Body of pancreas (tissue), 4 donors: ENCODE data around the gene KDM4B.

ENCODE experiments used
- CTCF ChIP-seq, 7 experiments: fragments of 450-650 bp in 4 of 7; fragments of 200-600 bp in 3 of 7; sonication (generic) in 3 of 7; IDR thresholded peaks; one replicate each; pipeline ENCODE4 v1.5.1; 2016 to 2019; ENCODE audit warnings: antibody characterized with exemption in 7 of 7
- POLR2A ChIP-seq, 3 donors: fragments of 450-650 bp; IDR thresholded peaks; one replicate each; pipeline ENCODE4 v1.6.1; 2016; ENCODE audit warnings: antibody characterized with exemption in 3 of 3, mild to moderate bottlenecking in 2 of 3

- TF ChIP-seq CTCF (IDR thresholded peaks at IDR 0.05) (no peak), POLR2A (IDR thresholded peaks at IDR 0.05) (no peak)
Measured at GRCh38 chr19:5122671-5123409, 153.9 kb downstream of the KDM4B start.
